GM19025 (cell line): ENCODE data around the gene CDH18.

ENCODE experiments used
- ATAC-seq: cut with Tn5 transposase; IDR thresholded peaks from one replicate; pipeline ENCODE4 v1.9.1; 2021; ENCODE audit warnings: mild to moderate bottlenecking, low read depth, moderate library complexity; ENCODE audit not compliant: unreplicated experiment

CDH18 gene

GRCh38 chr5:19497229-19497815 lies 490.7 kb downstream of the CDH18 start:
- no peak for ATAC-seq

GRCh38 chr5:19496056-19496455 lies 491.9 kb downstream of the CDH18 start:
- ATAC-seq: no peak

GRCh38 chr5:19492861-19493260 lies 495.1 kb downstream of the CDH18 start:
- no peak for ATAC-seq

- no peak for ATAC-seq
These were observed 499.2 kb downstream of the CDH18 start for GRCh38 chr5:19488786-19489185.

- ATAC-seq: no peak
These were observed 500.5 kb downstream of the CDH18 start for GRCh38 chr5:19487480-19487879.

GRCh38 chr5:19479562-19479961 lies 508.4 kb downstream of the CDH18 start:
- ATAC-seq: no peak

- no peak for ATAC-seq
These were observed 526.0 kb downstream of the CDH18 start for GRCh38 chr5:19462019-19462418.

- no peak for ATAC-seq
These were observed 563.5 kb downstream of the CDH18 start for GRCh38 chr5:19424506-19424905.
